C4-2B (cell line): Measurements from ENCODE around the gene KCNAB1.

Experiments
- ZFX ChIP-seq: fragments of 450-650 bp; IDR thresholded peaks from 2 replicates; pipeline ENCODE4 v1.6.1; 2017
- TF ChIP-seq, protein P1 (sequence below): fragments of 450-650 bp; conservative IDR thresholded peaks from 2 replicates; pipeline ENCODE4 v1.5.1; 2017; ENCODE audit warnings: mild to moderate bottlenecking

DNA sequence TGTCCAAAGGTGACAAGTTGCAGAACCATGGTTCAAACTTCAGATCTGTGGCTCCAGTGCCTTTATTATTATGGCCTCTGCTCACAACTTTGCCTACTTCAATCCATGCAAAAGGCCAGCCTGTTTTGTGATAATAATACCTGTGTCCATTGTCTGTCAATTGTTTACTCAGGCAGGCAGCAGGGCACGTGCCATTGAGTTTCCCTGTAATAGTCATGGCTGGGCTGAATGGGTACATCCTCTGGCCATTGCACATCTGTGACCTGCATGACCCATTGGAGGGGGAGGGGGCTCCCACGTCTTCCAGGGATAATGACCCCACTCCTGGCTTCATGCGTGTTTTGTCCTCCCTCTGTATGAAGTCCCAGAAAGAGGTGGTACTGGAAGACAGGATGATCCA, 219.1 kb downstream of the KCNAB1 start:
- TF ChIP-seq, protein P1, sequence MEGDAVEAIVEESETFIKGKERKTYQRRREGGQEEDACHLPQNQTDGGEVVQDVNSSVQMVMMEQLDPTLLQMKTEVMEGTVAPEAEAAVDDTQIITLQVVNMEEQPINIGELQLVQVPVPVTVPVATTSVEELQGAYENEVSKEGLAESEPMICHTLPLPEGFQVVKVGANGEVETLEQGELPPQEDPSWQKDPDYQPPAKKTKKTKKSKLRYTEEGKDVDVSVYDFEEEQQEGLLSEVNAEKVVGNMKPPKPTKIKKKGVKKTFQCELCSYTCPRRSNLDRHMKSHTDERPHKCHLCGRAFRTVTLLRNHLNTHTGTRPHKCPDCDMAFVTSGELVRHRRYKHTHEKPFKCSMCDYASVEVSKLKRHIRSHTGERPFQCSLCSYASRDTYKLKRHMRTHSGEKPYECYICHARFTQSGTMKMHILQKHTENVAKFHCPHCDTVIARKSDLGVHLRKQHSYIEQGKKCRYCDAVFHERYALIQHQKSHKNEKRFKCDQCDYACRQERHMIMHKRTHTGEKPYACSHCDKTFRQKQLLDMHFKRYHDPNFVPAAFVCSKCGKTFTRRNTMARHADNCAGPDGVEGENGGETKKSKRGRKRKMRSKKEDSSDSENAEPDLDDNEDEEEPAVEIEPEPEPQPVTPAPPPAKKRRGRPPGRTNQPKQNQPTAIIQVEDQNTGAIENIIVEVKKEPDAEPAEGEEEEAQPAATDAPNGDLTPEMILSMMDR: no peak
- no peak for TF ChIP-seq ZFX
